ENCODE measurements around the gene SCYL1. TPM values are rescaled to one million over a fixed set of nuclear protein-coding genes. Genes with fewer than 3 reads are reported as not detected.

Gene SCYL1
- total and polyA plus RNA-seq, 8 donors = 51.7 to 82.5 (median 60.9) TPM

GRCh38 chr11:65493367-65494176, 31.3 kb upstream of the SCYL1 start:
- H3K4me1 ChIP-seq = peaks cover 76 to 85% of the 10 kb centered on the region in 2 donors
- ATAC-seq (peak; percentile 12), DNase-seq (peak in 1 of 4 donors; percentile 89)
- H3K4me3 ChIP-seq = no peak overlapping the region
- H3K27me3 ChIP-seq = no peaks in the 10 kb centered on the region
- intact Hi-C loops (cut with DNase I) = no loop called here
- H3K27ac ChIP-seq = peak overlapping the region; percentile 94 to 99
- TF ChIP-seq CTCF (IDR thresholded peaks at IDR 0.05) = no peak
- H3K36me3 ChIP-seq = no peaks in the 10 kb centered on the region
- H3K9me3 ChIP-seq = no peaks in the 10 kb centered on the region

GRCh38 chr11:65496304-65497140, 28.4 kb upstream of the SCYL1 start:
- ATAC-seq (no peak), DNase-seq (no peak)
- intact Hi-C loops (cut with DNase I) = loop anchor here in 1 of 2 donors (5.0 kb wide), 1 partner anchor 74 kb away; the partner anchor contains the start of gene NEAT1
- Histone ChIP-seq H3K4me3 (peak overlapping the region; percentile 7 to 50), H3K4me1 (peaks cover 47 to 56% of the 10 kb centered on the region in 2 donors), H3K27me3 (no peaks in the 10 kb centered on the region), H3K9me3 (no peaks in the 10 kb centered on the region), H3K27ac (peak overlapping the region; percentile 98 to 99), H3K36me3 (peaks cover 2 to 3% of the 10 kb centered on the region in 2 donors)
- TF ChIP-seq CTCF (IDR thresholded peaks at IDR 0.05) = no peak

- Histone ChIP-seq H3K36me3 (peaks cover 4 to 12% of the 10 kb centered on the region in 2 donors), H3K9me3 (no peaks in the 10 kb centered on the region), H3K4me1 (peaks cover 38 to 47% of the 10 kb centered on the region in 2 donors), H3K27ac (peak overlapping the region; percentile 98 to 99), H3K4me3 (peak overlapping the region; percentile 50 to 77), H3K27me3 (no peaks in the 10 kb centered on the region)
- ATAC-seq = peak; percentile 74
- intact Hi-C loops (cut with DNase I) = loop anchor here in 1 of 2 donors (5.0 kb wide), 1 partner anchor 75 kb away; the partner anchor contains the start of gene NEAT1
- peak; percentile 98 to 100 (median 100) for DNase-seq
- TF ChIP-seq CTCF (IDR thresholded peaks at IDR 0.05) = no peak
Measured at GRCh38 chr11:65497141-65498041, 27.5 kb upstream of the SCYL1 start.

- Histone ChIP-seq H3K36me3 (peaks cover 4 to 20% of the 10 kb centered on the region in 2 donors), H3K27ac (peak overlapping the region; percentile 98 to 99), H3K9me3 (no peaks in the 10 kb centered on the region), H3K27me3 (no peaks in the 10 kb centered on the region), H3K4me1 (peaks cover 30 to 39% of the 10 kb centered on the region in 2 donors), H3K4me3 (peak overlapping the region; percentile 50 to 77)
- ATAC-seq (peak; percentile 6), DNase-seq (peak in 3 of 4 donors; percentile 74 to 80 (median 77))
- TF ChIP-seq CTCF (IDR thresholded peaks at IDR 0.05) = no peak
- intact Hi-C loops (cut with DNase I) = loop anchor here in 1 of 2 donors (5.0 kb wide), 1 partner anchor 76 kb away; the partner anchor contains the start of gene NEAT1
Measured at GRCh38 chr11:65498042-65498726, 26.7 kb upstream of the SCYL1 start.

Measured in left lung (tissue), 10 donors.